HG03060 (cell line): ENCODE measurements around the gene GCHFR.
A peak's percentile ranks its signal among the peaks of the same experiment; 100 is the strongest.

Experiments
- ATAC-seq: cut with Tn5 transposase; IDR thresholded peaks from one replicate; pipeline ENCODE4 v1.9.1; 2021; ENCODE audit warnings: low read depth, moderate number of reproducible peaks; ENCODE audit not compliant: unreplicated experiment

Gene GCHFR

DNA sequence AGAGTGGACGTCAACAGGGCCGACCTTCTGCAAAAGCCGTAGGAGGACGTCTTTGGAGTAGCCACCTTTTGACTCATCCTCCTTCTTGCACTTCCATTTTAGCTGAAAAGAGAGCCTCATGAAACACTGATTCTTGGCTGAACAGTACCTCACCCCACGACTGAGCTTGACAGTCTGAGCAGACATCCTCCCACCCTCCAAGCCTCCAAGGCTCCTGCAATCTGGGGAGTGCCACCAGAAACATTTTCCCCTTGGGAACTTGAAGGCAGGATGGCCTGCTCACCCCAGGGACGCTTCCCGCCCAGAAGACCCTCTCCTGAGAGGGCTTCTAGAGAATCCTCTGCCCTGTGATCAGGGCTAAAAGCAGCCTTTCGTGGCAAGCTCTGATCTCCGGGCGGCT, 11.1 kb downstream of the GCHFR start:
- ATAC-seq = no peak

DNA sequence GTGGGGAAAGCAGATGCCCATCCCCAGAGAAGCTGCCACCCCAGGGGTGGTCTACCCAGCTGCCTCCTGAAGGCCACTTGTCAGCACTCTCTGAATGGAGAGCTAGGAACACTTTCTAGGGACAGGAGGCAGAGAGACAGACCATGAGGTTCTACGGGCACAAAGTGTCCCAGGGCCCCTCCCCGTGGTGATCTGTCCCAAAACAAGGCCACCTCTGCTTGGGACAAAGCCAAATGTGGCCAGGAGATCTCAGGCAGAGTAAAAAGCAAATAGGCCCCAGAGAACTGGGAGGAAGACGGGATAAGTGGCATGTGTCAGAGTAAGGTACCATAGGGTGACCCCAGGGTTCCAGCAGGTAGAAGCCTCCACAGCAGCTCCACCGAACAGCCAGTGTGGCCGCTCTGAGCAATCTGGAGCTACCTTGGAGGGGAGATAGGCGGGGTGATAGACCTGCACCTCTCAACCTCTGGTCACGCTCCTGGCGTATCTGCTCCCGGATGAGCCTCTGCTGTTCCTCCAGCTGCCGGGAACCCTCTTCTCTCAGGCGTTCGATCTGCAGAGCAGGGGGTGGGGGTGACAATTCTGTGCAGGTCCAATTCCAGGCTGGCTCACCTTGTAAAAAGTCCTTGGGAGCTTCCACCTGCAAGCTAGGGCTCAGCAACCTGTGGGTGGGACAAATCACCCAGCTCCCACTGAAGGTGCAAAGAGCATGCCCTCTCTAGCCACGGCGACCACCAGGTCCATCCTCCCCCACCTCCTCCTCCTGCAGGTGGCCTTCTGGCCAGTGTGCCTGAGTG, 12.1 kb downstream of the GCHFR start:
- ATAC-seq = no peak

DNA sequence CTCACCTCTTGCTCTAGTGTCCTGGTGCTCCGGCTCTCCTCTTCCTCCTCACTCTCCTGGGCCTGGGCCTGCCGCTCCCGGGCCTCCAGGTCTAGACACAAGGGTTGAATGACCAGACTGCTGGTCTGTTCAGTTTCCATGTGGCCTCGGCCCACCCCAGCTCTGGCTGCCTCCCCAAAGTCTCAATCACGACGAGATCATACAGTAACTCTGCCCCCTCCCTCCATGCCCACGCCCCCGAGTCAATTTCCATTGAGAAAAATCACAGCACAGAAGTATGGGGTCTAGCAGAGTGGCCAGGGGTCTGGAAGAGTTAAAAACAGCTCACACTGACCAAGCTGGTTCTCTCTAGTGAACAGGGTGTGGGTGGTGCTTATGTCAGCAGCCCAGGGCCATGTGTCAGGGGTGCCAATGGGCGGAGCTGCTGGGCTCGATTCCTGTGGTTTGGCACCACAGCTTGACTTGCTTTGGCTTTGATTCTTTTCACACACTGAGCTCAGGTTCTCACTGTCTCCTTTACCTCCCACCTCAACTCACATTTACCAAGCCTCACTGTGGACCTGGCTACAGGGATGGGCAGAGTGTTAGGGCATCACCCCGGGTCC, 12.8 kb downstream of the GCHFR start:
- ATAC-seq = no peak

DNA sequence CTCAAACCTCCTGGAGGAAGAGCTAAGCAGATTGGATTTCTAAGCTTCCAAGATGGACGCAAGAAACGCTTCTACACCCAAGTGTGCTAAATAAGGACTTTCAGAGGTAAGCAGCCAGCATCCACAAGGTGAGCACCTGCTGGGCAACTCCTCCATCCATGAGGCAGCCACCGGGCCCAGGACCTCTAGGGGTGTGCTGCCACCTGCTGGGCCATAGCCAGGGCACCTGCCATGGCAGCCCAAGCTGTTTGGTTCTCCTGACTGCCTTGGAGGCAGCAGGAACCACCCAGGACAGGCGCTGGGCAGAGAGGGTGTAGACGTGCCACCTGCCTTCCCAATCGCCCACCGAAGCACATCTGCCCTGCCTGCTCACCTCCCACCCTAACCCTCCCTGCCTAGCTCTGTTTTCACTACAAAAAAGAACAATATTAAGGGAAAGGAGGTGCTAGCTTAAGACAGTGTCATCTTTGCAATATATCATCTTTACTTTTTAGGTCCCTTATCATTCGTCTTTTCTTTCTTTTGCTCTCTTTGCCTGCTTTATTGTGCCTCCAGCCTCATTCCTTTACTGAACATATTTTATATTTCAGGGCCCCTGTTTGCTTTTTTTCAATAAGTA, 18.9 kb downstream of the GCHFR start:
- ATAC-seq = no peak

DNA sequence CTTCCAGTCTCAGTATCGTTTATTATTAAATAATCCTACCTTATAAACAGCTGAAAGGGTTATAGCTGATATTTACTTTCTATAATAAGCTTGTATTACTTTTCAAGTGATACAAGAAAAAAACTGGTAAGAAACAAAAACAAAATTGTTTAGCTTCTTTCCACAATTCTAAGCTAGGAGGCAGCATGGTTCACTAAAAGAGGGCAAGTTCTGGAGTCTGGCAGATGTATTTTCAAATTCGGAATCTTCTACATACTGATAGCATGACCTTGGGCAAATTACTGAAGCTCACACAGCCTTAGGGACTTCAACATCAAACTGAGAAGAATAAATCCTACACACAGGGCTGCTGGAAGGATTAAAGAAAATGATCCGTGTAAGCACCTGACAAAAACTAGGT, 21.3 kb downstream of the GCHFR start:
- no peak for ATAC-seq

DNA sequence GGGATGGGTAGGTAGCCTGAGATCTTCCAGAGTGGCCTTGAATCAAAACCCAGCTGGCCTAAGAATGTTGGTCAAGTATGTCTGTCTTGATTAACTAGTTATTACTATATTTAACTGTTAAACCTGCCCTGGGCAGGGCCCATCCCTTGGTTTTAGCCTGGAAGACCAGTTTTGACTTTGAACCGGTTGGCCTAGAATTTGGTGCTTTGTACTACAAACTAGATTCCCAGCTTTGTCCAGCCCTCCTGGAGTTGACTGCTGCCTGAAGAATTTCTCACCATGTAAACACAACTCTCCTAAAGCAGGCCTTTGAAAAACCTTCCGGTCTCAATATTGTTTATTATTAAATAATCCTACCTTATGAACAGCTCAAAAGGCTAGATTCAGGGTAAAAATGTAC, 21.9 kb downstream of the GCHFR start:
- no peak for ATAC-seq

DNA sequence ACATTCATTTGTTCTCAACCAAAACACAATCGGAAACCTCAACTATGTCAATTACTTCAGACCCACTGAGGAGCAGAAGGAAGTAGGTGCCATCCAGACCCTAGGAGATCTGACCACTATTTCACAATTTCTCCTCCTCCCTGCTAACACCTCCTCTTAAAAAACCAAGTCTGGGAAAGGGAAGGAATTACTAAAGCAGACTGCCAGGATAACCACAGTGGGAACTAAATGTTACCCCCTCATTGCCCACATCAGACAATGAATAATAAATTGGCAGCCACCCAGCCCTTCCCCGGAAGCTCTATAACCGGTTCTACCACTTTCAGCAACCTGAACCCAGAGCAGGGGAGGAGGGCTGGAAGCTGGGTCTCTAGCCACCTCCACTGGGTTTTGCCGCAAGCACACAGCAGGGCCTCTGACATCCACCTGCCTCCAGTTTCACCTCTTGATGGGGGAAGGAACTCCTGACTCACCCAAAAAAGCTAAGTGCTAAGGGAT, 23.5 kb downstream of the GCHFR start:
- ATAC-seq = no peak

DNA sequence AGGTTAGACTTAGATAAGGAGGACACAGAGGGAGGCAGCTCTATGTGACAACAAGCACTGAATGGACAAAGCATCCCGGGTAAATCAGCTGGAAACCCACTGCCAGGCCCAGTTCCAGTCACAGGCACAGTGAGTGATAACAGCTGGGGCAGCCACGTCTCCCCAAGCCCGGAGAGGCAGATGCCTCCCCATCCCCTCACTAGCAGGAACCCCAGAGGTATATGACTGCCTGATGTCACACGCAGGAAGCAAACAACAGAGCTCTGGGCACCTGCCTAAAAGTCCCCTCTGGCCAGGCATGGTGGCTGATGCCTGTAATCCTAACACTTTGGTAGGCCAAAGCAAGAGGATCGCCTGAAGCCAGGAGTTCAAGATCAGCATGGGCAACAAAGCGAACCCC, 24.1 kb downstream of the GCHFR start:
- ATAC-seq = no peak

DNA sequence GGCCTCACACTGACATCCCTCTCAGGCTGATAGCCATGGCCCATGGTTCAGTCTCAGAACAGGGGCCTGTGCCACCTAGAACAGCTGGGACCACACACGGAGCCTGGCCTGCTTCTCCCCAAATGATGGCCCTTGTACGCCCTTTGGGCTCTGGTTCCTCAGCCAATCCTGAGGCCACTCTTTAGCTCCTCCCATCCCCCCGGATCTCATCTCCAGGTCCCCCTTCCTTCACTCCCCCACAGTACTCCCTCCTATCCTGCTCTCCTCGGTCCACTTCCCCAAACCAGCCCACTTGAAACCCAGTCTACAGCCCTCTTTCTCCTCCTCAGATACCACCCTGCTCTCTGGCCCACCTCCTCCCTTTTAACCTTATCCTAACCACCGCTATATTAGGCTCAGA, 25.3 kb downstream of the GCHFR start:
- ATAC-seq = no peak

DNA sequence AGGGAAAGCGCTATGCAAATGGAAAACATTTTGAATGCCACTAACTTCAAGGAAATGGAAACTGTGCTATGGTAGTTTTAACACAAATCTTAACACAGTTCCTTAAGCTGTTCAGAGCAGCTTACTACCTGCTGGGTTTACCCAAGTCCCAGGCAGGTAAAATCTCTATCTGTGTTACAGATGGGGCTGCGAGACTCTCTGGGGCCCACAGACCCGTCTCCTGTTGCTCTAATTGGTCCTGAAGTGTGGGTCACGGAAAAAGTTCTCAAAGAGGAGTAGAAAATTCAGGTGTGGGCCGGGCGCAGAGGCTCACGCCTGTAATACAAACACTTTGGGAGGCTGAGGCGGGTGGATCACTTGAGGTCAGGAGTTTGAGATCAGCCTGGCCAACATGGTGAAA, 26.1 kb downstream of the GCHFR start:
- no peak for ATAC-seq

DNA sequence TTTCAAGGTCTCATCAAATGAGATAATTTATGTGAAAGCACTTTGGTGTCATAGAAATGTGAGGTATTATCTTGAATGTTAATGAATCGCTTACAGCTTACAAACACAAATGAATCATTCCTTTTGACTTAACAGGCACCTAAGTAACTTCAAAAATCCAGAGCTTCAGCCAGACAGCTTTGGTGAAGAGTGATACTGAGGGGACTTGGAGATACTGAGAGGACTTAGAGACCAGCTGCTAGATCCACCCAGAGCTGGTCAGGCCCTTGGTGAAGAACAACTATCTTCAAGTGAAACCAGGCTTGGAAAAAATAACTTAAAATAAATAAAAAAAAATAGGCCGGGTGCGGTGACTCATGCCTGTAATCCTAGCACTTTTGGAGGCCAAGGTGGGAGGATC, 26.9 kb downstream of the GCHFR start:
- ATAC-seq = no peak

DNA sequence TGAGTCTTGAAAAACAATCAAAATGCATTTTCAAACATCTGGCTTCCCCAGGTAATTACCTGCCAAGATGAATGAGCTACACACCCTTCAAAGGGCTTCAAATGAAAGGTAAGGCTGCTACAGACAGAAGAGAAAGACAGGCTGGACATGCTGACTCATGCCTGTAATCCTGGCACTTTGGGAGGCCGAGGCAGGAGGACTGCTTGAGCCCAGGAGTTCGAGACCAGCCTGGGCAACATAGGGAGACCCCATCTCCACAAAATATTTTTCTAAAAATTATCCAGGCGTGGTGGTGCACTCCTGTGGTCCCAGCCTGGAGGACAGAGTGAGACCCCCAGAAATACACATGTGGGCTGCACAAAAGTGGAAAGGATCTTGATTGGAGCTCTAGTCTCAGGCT, 28.5 kb downstream of the GCHFR start:
- ATAC-seq = no peak

DNA sequence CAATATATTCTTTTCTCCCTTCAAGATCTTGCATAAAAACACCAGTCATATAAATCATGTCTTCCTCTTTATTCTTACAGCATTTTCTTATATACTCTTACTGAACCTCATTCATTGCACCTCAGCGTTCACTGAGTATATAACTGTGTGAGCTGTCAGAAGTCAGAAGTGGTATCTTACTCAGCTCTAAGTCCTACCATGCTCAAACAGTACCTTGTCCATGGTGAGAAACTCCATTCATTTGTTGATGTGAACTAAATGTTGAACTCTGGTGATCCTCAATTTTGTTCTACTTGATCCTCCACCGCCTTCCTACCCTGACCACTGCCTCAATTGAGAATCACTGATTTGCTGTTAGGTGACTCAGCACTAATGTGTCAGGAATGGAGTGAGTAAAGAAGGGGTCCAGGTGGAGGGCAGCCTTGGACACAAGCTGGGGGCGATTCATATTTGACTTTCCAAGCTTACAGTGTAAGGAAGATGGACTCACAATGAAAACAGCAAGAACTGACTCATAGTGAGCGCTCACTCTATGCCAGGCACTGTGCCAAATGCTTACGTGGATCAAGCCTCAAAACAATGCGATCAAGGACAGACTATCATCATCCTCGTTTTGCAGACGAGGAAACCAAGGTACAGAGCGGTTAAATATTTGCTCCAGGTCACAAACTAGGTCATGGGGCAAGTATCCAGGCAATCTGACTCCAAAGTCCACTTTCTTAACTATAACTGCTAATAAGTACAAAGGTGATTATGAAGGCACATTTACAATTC, 29.5 kb downstream of the GCHFR start:
- ATAC-seq = no peak

DNA sequence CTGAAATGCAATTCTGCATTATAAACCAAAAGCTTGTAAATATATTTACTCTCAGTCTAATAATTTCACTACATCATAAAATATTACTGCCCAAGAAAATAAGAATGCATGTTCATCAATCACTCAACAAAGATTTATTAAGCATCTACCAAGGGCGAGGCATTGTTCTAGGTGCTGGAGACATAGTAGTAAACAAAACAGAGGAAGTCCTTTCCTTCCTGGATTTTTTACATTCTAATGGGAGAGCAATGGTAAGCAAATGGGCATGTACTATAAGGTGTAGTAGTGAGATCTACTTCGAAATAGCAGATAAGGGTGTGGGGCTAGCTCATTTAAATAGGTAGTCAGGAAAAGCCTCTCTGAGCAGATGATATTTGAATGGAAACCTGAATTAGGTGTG, 32.2 kb downstream of the GCHFR start:
- no peak for ATAC-seq

DNA sequence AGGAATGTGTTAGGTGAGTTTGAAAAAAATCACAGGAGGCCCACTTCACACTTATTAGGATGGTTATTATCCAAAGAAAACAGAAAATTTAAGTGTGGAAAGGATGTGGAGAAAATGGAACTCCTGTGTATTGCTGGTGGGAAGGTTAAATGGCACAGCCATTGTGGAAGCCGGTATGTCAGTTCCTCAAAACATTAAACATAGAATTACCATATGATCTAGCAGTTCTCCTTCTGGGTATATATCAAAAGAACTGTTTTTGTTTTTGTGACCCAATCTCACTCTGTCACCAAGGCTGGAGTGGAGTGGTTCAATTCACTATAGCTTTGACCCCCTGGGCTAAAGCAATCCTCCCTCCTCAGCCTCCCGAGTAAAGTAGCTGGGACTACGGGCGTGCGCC, 32.6 kb downstream of the GCHFR start:
- no peak for ATAC-seq

DNA sequence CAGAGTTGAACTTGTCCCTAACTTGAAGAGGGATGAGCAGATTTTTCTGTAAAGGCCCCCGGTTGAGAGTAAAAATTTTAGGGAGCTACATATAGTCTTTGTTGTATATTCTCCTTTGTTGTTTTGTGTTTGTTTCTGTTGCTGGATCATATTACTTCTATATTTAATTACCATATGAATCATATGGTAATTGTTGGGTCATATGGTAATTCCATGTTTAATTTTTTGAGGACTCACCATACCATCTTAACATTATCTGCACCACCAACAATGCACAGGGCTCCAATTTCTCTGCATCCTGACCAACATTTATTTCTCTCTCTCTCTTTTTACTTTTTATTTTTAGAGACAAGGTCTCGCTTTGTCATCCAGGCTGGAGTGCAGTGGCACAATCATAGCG, 35.7 kb downstream of the GCHFR start:
- ATAC-seq = no peak

DNA sequence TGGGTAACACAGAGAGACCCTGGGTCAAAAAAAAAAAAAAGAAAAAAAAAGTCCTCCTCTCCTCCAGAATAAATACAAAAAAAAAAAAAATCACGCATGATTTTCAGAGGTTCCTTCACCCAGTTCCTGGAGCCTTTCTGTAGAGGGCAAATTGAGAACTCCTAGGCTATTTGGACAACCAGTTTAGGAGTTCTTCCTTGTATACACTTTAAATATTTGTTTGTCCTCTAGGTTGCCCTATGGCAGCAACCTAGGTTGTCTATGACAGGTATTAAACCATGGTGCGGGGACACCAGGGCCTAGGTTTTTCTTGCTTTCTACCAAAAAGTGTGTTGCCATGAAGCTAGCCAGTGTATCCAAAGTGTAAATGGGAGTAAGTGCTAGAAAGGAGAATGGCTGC, 39.2 kb downstream of the GCHFR start:
- ATAC-seq = no peak

DNA sequence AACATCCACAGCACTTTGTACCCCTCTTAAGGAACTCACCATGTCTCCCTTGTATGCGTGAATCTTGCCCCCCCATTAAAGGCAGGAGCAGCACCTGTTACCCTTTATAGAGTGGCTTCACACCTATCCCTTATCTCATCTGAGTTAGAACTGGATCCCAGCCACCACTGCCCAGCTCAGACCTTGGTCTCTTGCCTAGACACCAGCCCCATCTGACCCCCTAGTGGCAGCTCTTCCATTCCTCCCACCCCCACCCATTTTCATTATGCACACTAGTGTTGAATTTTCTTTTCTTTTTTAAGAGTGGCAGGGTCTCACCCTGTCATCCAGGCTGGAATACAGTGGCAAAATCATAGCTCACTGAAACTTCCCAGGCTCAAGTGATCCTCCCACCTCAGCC, 39.8 kb downstream of the GCHFR start:
- no peak for ATAC-seq

DNA sequence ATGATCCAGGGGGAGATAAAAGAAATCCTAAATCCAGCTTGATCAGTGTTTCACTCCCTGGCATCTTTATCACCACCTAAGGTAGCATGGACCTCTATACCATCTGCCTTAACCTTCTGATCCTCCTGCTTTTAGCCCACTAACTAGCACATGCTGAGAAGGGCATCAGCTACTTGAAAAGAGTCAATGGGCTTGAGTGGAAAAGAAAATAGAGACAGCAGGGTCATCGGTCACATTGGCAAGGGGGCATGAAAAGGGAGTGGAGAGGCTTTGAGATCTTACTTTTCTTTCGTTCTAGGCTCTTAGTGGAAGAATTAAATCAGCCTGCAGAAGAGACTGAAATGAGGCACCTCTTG, 42.8 kb downstream of the GCHFR start:
- ATAC-seq = no peak

DNA sequence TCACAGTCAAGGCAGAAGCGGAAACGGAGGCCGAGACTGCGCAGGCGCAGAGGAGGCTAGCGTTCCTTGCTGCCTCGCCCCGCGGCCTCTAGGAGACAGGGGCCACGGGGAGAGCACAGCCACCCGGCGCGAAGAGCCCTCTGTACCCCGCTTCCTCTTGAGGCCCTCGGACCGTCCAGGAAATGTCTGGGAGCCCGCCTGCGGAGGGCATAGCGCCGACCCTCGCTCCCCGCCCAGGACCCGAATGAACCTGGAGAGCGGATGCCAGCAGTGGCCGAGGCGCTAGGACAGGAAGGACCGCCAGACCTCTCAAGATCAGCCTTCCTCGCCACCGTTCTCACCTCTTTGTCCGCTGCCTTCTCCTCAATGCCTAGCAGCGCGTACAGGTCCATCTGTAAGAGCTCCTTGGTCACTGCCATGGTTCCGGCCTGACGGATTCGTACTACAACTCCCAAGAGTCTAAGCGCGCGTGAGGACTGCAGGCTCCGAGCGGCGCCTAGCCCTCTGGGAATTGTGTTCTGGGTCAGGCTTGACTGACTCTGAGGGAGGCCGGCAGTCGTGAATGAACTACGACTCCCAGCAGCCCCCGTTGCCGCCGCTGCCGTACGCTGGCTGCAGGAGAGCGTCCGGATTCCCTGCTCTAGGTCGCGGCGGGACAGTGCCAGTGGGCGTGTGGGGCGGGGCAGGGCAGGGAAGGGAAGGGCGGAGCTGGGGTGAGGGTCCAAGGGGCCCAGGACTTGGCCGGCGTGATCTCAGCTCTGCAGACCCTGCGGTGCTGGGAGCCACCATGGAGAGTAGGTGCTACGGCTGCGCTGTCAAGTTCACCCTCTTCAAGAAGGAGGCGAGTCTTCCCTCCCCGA, 43.4 kb downstream of the GCHFR start, which contains the start of the genes DNAJC17 and ZFYVE19:
Gene DNAJC17 (minus strand): TSS at position 446 of the 860 bp plus-strand sequence. CDS start 27 bp downstream, at position 419.
Gene ZFYVE19 (plus strand): TSS at position 62 of the 860 bp plus-strand sequence. CDS start 501 bp downstream, at position 563.
- ATAC-seq = peak; percentile 88
